CD4-positive, alpha-beta T cell (primary cell): Measurements from ENCODE around the gene BDKRB2. TPM values are rescaled to one million over a fixed set of nuclear protein-coding genes. Genes with fewer than 3 reads are reported as not detected.

ENCODE experiments used
- ATAC-seq: fragments of 200-7000 bp; cut with Tn5 transposase; one replicate; pipeline ENCODE4 v1.10.0; 2022; ENCODE audit warnings: mild to moderate bottlenecking; ENCODE audit not compliant: poor library complexity
- CTCF ChIA-PET: fragments of 350-600 bp; sonication (Branson Sonifier 250); formaldehyde crosslinking; loops from one replicate; lab custom pipeline; 2021; ENCODE audit warnings: antibody characterized with exemption, inconsistent platforms; lab: Charles Lee
- POLR2A ChIA-PET: fragments of 350-600 bp; sonication (Branson Sonifier 250); formaldehyde crosslinking; loops from one replicate; lab custom pipeline; 2021; ENCODE audit warnings: antibody characterized with exemption, inconsistent platforms; lab: Charles Lee
- DNase-seq, 14 experiments: peaks; one replicate each; pipeline ENCODE4 v3.0.0-alpha.2; 2013 to 2020; ENCODE audit warnings: mixed read lengths in 2 of 14
- H3K27ac ChIP-seq, 2 donors: one replicate each; pipeline versions ENCODE4 v1.5.1 to v1.7.0; 2013; ENCODE audit warnings: low read length in 2 of 2, low read depth in 1 of 2, mild to moderate bottlenecking in 1 of 2
- H3K27me3 ChIP-seq, 2 experiments: 1 replicate in 1 of 2; 2 replicates in 1 of 2; pipeline versions ENCODE4 v1.6.1 to v1.7.0; 2013; ENCODE audit warnings: low read length in 2 of 2, control low read depth in 1 of 2, mild to moderate bottlenecking in 1 of 2, moderate library complexity in 1 of 2; ENCODE audit not compliant: insufficient read depth in 2 of 2, control insufficient read depth in 1 of 2
- H3K36me3 ChIP-seq: one replicate; pipeline ENCODE4 v1.6.1; 2013; ENCODE audit warnings: low read length, control low read depth; ENCODE audit not compliant: insufficient read depth
- H3K4me1 ChIP-seq: one replicate; pipeline ENCODE4 v1.6.1; 2013; ENCODE audit warnings: low read length, control low read depth; ENCODE audit not compliant: insufficient read depth
- H3K4me3 ChIP-seq: one replicate; pipeline ENCODE4 v1.5.1; 2013; ENCODE audit warnings: mild to moderate bottlenecking, low read length, moderate library complexity
- H3K9me3 ChIP-seq, 2 experiments: 1 replicate in 1 of 2; 2 replicates in 1 of 2; pipeline versions ENCODE4 v1.6.1 to v1.7.0; 2013; ENCODE audit warnings: low read length in 2 of 2, mild to moderate bottlenecking in 2 of 2, control low read depth in 1 of 2, moderate library complexity in 1 of 2; ENCODE audit not compliant: control insufficient read depth in 1 of 2, insufficient read depth in 1 of 2
- H3K27ac Mint-ChIP-seq: one replicate; pipeline ENCODE4 v1.8.0; 2020; ENCODE audit warnings: mixed read lengths
- H3K27me3 Mint-ChIP-seq: one replicate; pipeline ENCODE4 v1.8.0; 2021; ENCODE audit warnings: mixed read lengths
- H3K36me3 Mint-ChIP-seq: one replicate; pipeline ENCODE4 v1.8.0; 2021; ENCODE audit warnings: low read depth, mixed read lengths
- H3K4me1 Mint-ChIP-seq: one replicate; pipeline ENCODE4 v1.8.0; 2021; ENCODE audit warnings: low read depth, mixed read lengths
- H3K4me3 Mint-ChIP-seq: one replicate; pipeline ENCODE4 v1.8.0; 2020; ENCODE audit warnings: mild to moderate bottlenecking, mixed read lengths
- H3K9me3 Mint-ChIP-seq: one replicate; pipeline ENCODE4 v1.8.0; 2020; ENCODE audit warnings: mixed read lengths
- CTCF ChIP-seq: fragments of 200-600 bp; IDR thresholded peaks from one replicate; pipeline ENCODE4 v1.8.0; 2022; ENCODE audit warnings: antibody characterized with exemption, mild to moderate bottlenecking
- intact Hi-C, 2 experiments: fragments of 100-400 bp; cut with DNase I in 1 of 2; cut with micrococcal nuclease in 1 of 2; formaldehyde crosslinking; loops; one replicate each; pipeline versions ENCODE4 v1.15.1 to v1.9.0; 2023 to 2025; cut with DNase I, micrococcal nuclease
- total RNA-seq, 174 experiments: library from RNA in 2 of 174; stranded (reverse) in 2 of 174; gene quantifications; one replicate each; pipeline ENCODE4 v1.2.3 and lab custom pipeline; 2021 to 2026

Gene BDKRB2
- total RNA-seq, 2 experiments from 2014 or later, result not detected

GRCh38 chr14:96221841-96222240 is 17.2 kb downstream of the BDKRB2 start:
- CTCF ChIA-PET, result no interaction called here
- H3K4me1 Mint-ChIP-seq, result no peaks in the 10 kb centered on the region
- H3K4me3 Mint-ChIP-seq, result no peak overlapping the region
- ATAC-seq (no peak), DNase-seq (no peak)
- intact Hi-C loops, result no loop called here
- no peak overlapping the region for H3K27ac Mint-ChIP-seq
- Histone ChIP-seq H3K9me3 (no peaks in the 10 kb centered on the region), H3K27me3 (peaks cover 0 to 5% of the 10 kb centered on the region in 2 experiments), H3K4me3 (no peak overlapping the region), H3K36me3 (no peaks in the 10 kb centered on the region), H3K4me1 (no peaks in the 10 kb centered on the region), H3K27ac (no peak overlapping the region)
- TF ChIP-seq CTCF, result no peak
- no peaks in the 10 kb centered on the region for H3K36me3 Mint-ChIP-seq
- POLR2A ChIA-PET, result no interaction called here
- no peaks in the 10 kb centered on the region for H3K9me3 Mint-ChIP-seq
- H3K27me3 Mint-ChIP-seq, result peaks cover 20% of the 10 kb centered on the region

- no peaks in the 10 kb centered on the region for H3K9me3 Mint-ChIP-seq
- Histone ChIP-seq H3K9me3 (peaks cover 0 to 12% of the 10 kb centered on the region in 2 experiments), H3K4me1 (no peaks in the 10 kb centered on the region), H3K36me3 (no peaks in the 10 kb centered on the region), H3K27me3 (peaks cover 0 to 9% of the 10 kb centered on the region in 2 experiments), H3K4me3 (no peak overlapping the region), H3K27ac (no peak overlapping the region)
- peaks cover 17% of the 10 kb centered on the region for H3K27me3 Mint-ChIP-seq
- TF ChIP-seq CTCF, result no peak
- no peak for ATAC-seq
- intact Hi-C loops, result no loop called here
- H3K27ac Mint-ChIP-seq, result no peak overlapping the region
- no peaks in the 10 kb centered on the region for H3K36me3 Mint-ChIP-seq
- POLR2A ChIA-PET, result no interaction called here
- no peak overlapping the region for H3K4me3 Mint-ChIP-seq
- no peak for DNase-seq
- H3K4me1 Mint-ChIP-seq, result no peaks in the 10 kb centered on the region
- CTCF ChIA-PET, result no interaction called here
Observed at GRCh38 chr14:96224480-96225096, 19.9 kb downstream of the BDKRB2 start.

GRCh38 chr14:96225213-96225612 is 20.6 kb downstream of the BDKRB2 start:
- H3K4me3 Mint-ChIP-seq, result no peak overlapping the region
- H3K27me3 ChIP-seq, result peaks cover 0 to 7% of the 10 kb centered on the region in 2 experiments
- POLR2A ChIA-PET, result no interaction called here

More at GRCh38 chr14:96225213-96225612, 20.6 kb downstream of the BDKRB2 start:
- Mint-ChIP-seq H3K36me3 (no peaks in the 10 kb centered on the region), H3K27me3 (peaks cover 15% of the 10 kb centered on the region), H3K4me1 (no peaks in the 10 kb centered on the region), H3K9me3 (no peaks in the 10 kb centered on the region), H3K27ac (no peak overlapping the region)
- no peak for TF ChIP-seq CTCF
- H3K4me1 ChIP-seq, result no peaks in the 10 kb centered on the region
- H3K27ac ChIP-seq, result no peak overlapping the region
- no peaks in the 10 kb centered on the region for H3K36me3 ChIP-seq
- DNase-seq (no peak), ATAC-seq (no peak)
- H3K9me3 ChIP-seq, result peaks cover 0 to 12% of the 10 kb centered on the region in 2 experiments
- H3K4me3 ChIP-seq, result no peak overlapping the region
- CTCF ChIA-PET, result no interaction called here
- intact Hi-C loops, result no loop called here
